Right ventricle myocardium inferior (tissue), 1 donor: Measurements from ENCODE around the gene SLC4A1. TPM values are rescaled to one million over a fixed set of nuclear protein-coding genes. Genes with fewer than 3 reads are reported as not detected.
A peak's percentile ranks its signal among the peaks of the same experiment; 100 is the strongest.

Source experiments
- ATAC-seq: fragments of 200-7000 bp; cut with Tn5 transposase; one replicate; pipeline ENCODE4 v1.9.1; 2020; ENCODE audit warnings: mild to moderate bottlenecking, moderate library complexity
- DNase-seq: peaks from one replicate; pipeline ENCODE4 v3.0.0; 2021; ENCODE audit errors: missing footprints
- intact Hi-C: fragments of 100-400 bp; cut with DNase I; formaldehyde crosslinking; loops from one replicate; pipeline ENCODE4 v1.11.0; 2022
- total RNA-seq: library from RNA; stranded (reverse); fragmentation: NEBNext Ultra II Directional; extraction: Animal tissue kit (Norgen Biotek cat#: 25700); gene quantifications from one replicate; pipeline ENCODE4 v1.2.1, GENCODE V29; 2021
- donor health status: DM: no; HTN: yes; CAD: no; lungs with severe emphysema.

The SLC4A1 gene
- total RNA-seq, 1 donor from 2014 or later = 0.08 TPM

- no peak for ATAC-seq
- intact Hi-C loops = no loop called here
- no peak for DNase-seq
Observed at GRCh38 chr17:44293509-44294226, 25.7 kb upstream of the SLC4A1 start.

GRCh38 chr17:44287651-44288050 is 19.7 kb upstream of the SLC4A1 start:
- intact Hi-C loops = no loop called here
- DNase-seq (no peak), ATAC-seq (no peak)

- intact Hi-C loops = no loop called here
- no peak for ATAC-seq
Observed at GRCh38 chr17:44284024-44284400, 16.1 kb upstream of the SLC4A1 start.

GRCh38 chr17:44283344-44284023 is 15.5 kb upstream of the SLC4A1 start:
- ATAC-seq (no peak), DNase-seq (no peak)
- intact Hi-C loops = no loop called here

More at GRCh38 chr17:44284024-44284400, 16.1 kb upstream of the SLC4A1 start:
- DNase-seq = no peak

GRCh38 chr17:44282264-44282663 is 14.3 kb upstream of the SLC4A1 start:
- no peak for ATAC-seq
- DNase-seq = no peak
- intact Hi-C loops = no loop called here

- DNase-seq (peak; percentile 37), ATAC-seq (no peak)
- intact Hi-C loops = no loop called here
Observed at GRCh38 chr17:44281570-44281969, 13.6 kb upstream of the SLC4A1 start.

- ATAC-seq (peak; percentile 6), DNase-seq (no peak)
- intact Hi-C loops = no loop called here
Observed at GRCh38 chr17:44280392-44280937, 12.5 kb upstream of the SLC4A1 start.

GRCh38 chr17:44279666-44280391 is 11.9 kb upstream of the SLC4A1 start:
- DNase-seq (peak; percentile 84), ATAC-seq (peak; percentile 91)
- intact Hi-C loops = no loop called here

- ATAC-seq = no peak
- no peak for DNase-seq
- intact Hi-C loops = no loop called here
Observed at GRCh38 chr17:44279346-44279665, 11.4 kb upstream of the SLC4A1 start.

- no peak for DNase-seq
- intact Hi-C loops = no loop called here
- ATAC-seq = no peak
Observed at GRCh38 chr17:44277976-44278375, 10.0 kb upstream of the SLC4A1 start.

- ATAC-seq (no peak), DNase-seq (no peak)
- intact Hi-C loops = loop anchor here (5.0 kb wide), 1 partner anchor 51 kb away; no protein-coding TSS in a partner anchor
Observed at GRCh38 chr17:44273607-44274006, 5.7 kb upstream of the SLC4A1 start.

- ATAC-seq (no peak), DNase-seq (no peak)
- intact Hi-C loops = loop anchor here (5.0 kb wide), 1 partner anchor 51 kb away; no protein-coding TSS in a partner anchor
Observed at GRCh38 chr17:44272954-44273353, 5.0 kb upstream of the SLC4A1 start.

GRCh38 chr17:44272321-44272951 is 4.5 kb upstream of the SLC4A1 start:
- peak; percentile 25 for DNase-seq
- no peak for ATAC-seq
- intact Hi-C loops = loop anchor here (5.0 kb wide), 1 partner anchor 50 kb away; no protein-coding TSS in a partner anchor

- intact Hi-C loops = loop anchor here (5.0 kb wide), 1 partner anchor 47 kb away; no protein-coding TSS in a partner anchor
- DNase-seq = peak; percentile 59
- ATAC-seq = no peak
Observed at GRCh38 chr17:44269535-44270240, 1.8 kb upstream of the SLC4A1 start.

GRCh38 chr17:44268709-44269534 is 987 bp upstream of the SLC4A1 start:
- no peak for DNase-seq
- ATAC-seq = no peak
- intact Hi-C loops = no loop called here

GRCh38 chr17:44267165-44267455 is 825 bp downstream of the SLC4A1 start:
- DNase-seq (no peak), ATAC-seq (no peak)
- intact Hi-C loops = no loop called here

GRCh38 chr17:44266402-44267164 is 1.4 kb downstream of the SLC4A1 start:
- intact Hi-C loops = no loop called here
- DNase-seq (no peak), ATAC-seq (no peak)
